Astrocyte of the cerebellum (primary cell): ENCODE results near the gene HSFX4.

Experiments used
- DNase-seq: peaks from one replicate; pipeline ENCODE4 v3.0.0-alpha.2; 2011; ENCODE audit warnings: low read depth
- H3K4me3 ChIP-seq: 2 replicates; pipeline ENCODE4 v1.5.1; 2011; ENCODE audit warnings: mild to moderate bottlenecking, low read depth, low read length, moderate library complexity
- in situ Hi-C: cut with HindIII; loops from 2 replicates; pipeline ENCODE4 v1.10.0; 2017; ENCODE audit warnings: low sequenced_read_pairs
- TF ChIP-seq, protein P1 (sequence below): IDR thresholded peaks from 2 replicates; pipeline ENCODE4 v1.5.1; 2012; ENCODE audit warnings: low read length, low read depth, moderate library complexity, mild to moderate bottlenecking; ENCODE audit errors: missing control alignments

HSFX4 gene

DNA sequence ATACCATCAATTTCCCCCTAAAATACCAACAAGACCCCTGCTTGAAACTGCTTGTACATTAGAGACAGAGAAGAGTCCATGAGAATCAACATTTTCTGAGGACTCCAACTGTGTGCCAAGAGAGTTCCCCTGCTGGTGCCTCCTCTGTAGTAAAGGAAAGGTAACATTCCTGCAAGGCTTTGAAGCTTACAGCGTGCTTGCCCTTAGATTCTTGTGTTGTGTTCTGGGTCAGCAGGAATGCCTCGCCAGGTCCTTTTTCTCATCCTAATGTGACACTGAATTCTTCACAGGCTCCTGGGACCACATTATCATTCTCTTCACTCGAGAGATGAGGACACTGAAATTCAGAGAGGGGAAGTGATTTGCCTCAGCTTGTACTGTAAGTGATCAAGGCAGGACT, 18.6 kb downstream of the HSFX4 start:
- H3K4me3 ChIP-seq, result no peak overlapping the region
- in situ Hi-C loops, result no loop called here
- DNase-seq, result no peak
- TF ChIP-seq, protein P1, sequence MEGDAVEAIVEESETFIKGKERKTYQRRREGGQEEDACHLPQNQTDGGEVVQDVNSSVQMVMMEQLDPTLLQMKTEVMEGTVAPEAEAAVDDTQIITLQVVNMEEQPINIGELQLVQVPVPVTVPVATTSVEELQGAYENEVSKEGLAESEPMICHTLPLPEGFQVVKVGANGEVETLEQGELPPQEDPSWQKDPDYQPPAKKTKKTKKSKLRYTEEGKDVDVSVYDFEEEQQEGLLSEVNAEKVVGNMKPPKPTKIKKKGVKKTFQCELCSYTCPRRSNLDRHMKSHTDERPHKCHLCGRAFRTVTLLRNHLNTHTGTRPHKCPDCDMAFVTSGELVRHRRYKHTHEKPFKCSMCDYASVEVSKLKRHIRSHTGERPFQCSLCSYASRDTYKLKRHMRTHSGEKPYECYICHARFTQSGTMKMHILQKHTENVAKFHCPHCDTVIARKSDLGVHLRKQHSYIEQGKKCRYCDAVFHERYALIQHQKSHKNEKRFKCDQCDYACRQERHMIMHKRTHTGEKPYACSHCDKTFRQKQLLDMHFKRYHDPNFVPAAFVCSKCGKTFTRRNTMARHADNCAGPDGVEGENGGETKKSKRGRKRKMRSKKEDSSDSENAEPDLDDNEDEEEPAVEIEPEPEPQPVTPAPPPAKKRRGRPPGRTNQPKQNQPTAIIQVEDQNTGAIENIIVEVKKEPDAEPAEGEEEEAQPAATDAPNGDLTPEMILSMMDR, result no peak

DNA sequence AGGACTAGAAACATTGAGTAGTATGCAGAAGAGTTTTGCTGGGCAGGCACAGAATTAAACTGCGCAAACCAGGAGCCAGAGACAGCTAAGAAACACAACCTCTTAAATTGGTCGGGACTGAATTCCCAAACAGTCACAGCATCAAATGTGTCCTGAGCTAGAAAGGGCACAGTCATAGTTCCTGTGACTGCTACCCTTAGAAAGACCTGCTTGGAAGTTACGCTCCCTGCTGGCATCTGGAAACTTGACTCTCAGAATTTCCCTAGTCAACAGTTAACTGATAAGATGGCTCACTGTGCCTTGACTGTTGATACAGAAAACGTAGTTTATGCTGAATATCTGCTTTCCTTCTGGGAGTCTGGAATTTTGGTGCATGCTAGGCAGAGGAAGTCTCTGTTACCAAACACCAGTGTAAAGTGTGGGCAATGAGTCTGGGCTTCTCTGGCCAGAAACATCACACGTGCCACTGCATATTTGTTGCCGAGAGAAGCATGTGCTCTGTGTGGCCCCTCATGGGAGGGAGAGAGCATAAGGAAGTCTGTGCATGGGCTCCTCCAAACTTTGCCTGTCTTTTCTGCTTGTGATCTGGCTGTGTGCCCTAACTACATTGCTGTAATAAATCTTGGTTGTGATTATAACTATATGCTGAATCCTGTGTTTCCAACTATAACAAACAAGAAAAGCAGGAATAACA, 20.5 kb downstream of the HSFX4 start:
- TF ChIP-seq, protein P1, result no peak
- no peak for DNase-seq
- no peak overlapping the region for H3K4me3 ChIP-seq
- in situ Hi-C loops, result no loop called here

DNA sequence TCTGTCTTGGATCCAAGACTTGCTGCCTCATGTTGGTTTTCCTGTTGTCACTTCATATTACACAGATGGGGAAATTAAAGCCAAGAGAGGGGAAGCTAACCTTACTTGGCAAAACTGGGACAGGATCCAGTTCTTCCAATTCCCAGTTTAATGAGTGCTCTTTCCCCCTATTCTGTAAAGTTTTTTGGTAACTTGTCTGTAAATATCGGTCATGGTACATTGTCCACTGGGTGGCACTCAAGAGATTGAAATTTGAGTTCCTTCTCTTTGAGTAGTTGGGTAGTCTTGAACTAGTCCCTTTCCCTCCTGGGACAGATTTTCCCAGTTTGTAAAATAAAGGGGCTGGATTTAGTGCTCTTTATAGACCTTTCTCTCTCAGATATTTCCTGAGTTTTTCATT, 21.3 kb downstream of the HSFX4 start:
- TF ChIP-seq, protein P1, result peak; percentile 41
- peak; percentile 32 for DNase-seq
- in situ Hi-C loops, result no loop called here
- no peak overlapping the region for H3K4me3 ChIP-seq

DNA sequence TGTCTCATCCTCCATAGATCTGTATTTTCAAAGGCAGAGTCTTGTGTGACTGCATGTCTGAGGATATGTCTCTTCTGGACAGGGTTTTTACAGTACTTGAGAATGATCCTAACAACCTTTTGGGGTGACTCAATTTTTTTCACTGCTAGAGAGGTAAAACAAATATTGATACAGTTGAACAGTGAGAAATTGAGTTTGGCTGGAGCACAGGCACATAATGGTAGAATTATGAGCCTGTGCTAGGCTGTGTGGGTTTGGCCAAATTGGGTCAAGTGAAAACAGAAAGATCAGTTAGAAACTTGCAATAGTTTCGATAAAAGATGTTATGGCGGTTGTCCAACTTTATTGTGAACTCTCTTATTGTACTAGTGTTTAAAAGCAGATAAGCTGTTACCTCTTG, 32.2 kb downstream of the HSFX4 start:
- no peak for DNase-seq
- TF ChIP-seq, protein P1, result no peak
- in situ Hi-C loops, result no loop called here
- H3K4me3 ChIP-seq, result no peak overlapping the region

DNA sequence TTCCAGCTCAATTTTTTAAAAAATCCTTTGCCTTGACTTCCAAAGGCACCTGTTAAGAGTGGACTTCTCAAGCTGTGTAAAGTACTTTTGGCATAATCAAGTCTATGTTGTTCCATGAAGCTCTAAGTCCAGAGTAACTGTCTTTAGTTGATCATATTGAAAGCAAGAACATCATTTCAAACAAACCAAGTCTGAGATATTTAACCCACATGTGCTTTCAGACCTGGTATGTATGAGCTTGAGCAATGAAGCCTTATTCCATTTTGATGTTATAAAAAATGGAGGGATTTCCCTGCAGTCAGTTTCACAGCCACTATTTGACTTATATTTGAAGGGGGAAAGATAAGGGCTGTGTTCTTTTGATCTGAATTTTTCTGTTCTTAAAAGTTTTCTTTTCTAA, 32.6 kb downstream of the HSFX4 start:
- TF ChIP-seq, protein P1, result no peak
- DNase-seq, result no peak
- no peak overlapping the region for H3K4me3 ChIP-seq
- in situ Hi-C loops, result no loop called here

DNA sequence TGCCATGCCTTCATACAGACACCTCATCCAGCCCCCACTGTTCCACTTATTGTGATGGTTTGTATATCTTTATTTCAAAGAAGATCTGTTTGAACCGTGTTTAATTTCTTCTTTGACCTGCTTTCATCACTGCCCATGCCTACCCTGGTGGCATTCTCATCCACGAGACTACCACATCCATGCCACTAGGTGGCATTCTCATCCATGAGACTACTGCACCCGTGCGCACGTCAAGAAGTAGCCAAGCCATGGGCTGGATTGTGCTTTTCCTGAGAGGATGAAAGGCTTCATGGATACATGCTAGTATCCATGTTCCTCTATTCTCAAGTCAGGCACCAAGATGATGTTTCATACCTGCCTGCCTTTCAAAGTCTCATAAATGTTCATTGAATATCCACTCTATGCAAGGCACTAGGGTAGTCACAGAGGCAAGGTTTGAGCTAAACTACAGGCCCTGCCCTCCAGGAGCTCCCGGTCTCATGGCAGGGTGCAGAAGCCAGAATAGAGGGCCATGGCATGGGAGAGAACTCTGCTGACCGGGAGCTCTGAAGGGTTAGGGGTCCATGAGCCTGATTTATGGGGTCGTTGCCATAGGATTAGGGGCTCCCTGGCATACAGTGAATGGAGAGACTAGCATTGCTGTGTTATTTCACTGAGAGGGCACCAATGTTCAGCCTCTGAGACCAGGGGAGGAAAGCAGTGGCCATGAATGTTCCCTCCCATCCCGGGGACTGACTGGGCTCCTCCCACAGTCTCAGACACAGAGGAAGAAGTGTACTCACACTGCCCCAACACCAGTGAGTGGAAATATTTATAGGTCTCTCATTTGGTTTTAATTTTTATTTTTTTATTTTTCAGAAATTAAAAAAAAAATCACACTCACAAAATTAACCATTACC, 33.7 kb downstream of the HSFX4 start:
- H3K4me3 ChIP-seq, result no peak overlapping the region
- in situ Hi-C loops, result no loop called here
- DNase-seq, result peak; percentile 24
- TF ChIP-seq, protein P1, result peak; percentile 67
